Neural progenitor cell (in vitro differentiated cells): ENCODE results near the gene AFF3. TPM values are rescaled to one million over a fixed set of nuclear protein-coding genes. Genes with fewer than 3 reads are reported as not detected.

ENCODE experiments used
- DNase-seq: peaks from one replicate; pipeline ENCODE4 v3.0.0-alpha.2; 2016; ENCODE audit warnings: low spot score
- H2AFZ ChIP-seq: fragments of 200-600 bp; sonication (generic); replicated peaks from 2 replicates; pipeline ENCODE4 v1.6.1; 2016; ENCODE audit warnings: antibody characterized with exemption
- H3F3A ChIP-seq: fragments of 200-600 bp; sonication (generic); 2 replicates; pipeline ENCODE4 v1.6.1; 2016; ENCODE audit warnings: antibody characterized with exemption, low read depth
- H3K27ac ChIP-seq: fragments of 200-600 bp; sonication (generic); 2 replicates; pipeline ENCODE4 v1.5.1; 2016; ENCODE audit warnings: mild to moderate bottlenecking
- H3K27me3 ChIP-seq: fragments of 200-600 bp; sonication (generic); 2 replicates; pipeline ENCODE4 v1.6.1; 2016; ENCODE audit warnings: mild to moderate bottlenecking, moderate library complexity
- H3K36me3 ChIP-seq: fragments of 200-600 bp; sonication (generic); 2 replicates; pipeline ENCODE4 v1.5.1; 2016
- H3K4me1 ChIP-seq: fragments of 200-600 bp; sonication (generic); 2 replicates; pipeline ENCODE4 v1.6.1; 2016; ENCODE audit warnings: mixed run types
- H3K4me2 ChIP-seq: fragments of 200-600 bp; sonication (generic); 2 replicates; pipeline ENCODE4 v1.6.1; 2016
- H3K4me3 ChIP-seq: fragments of 200-600 bp; sonication (generic); 2 replicates; pipeline ENCODE4 v1.5.1; 2016
- H3K79me2 ChIP-seq: fragments of 200-600 bp; sonication (generic); 2 replicates; pipeline ENCODE4 v1.6.1; 2016; ENCODE audit warnings: low read depth
- H3K9ac ChIP-seq: fragments of 200-600 bp; sonication (generic); 2 replicates; pipeline ENCODE4 v1.6.1; 2016
- H3K9me3 ChIP-seq: fragments of 200-600 bp; sonication (generic); 2 replicates; pipeline ENCODE4 v1.5.1; 2016; ENCODE audit warnings: low read depth
- H4K20me1 ChIP-seq: fragments of 200-600 bp; sonication (generic); 2 replicates; pipeline ENCODE4 v1.6.1; 2016; ENCODE audit warnings: low read depth
- H3K27ac Mint-ChIP-seq: 3 replicates; pipeline ENCODE4 v1.8.0; 2021; ENCODE audit warnings: mixed read lengths
- H3K27me3 Mint-ChIP-seq: 2 replicates; pipeline ENCODE4 v1.8.0; 2022; ENCODE audit warnings: low read depth, mild to moderate bottlenecking, inconsistent platforms, moderate library complexity, mixed read lengths; ENCODE audit not compliant: insufficient read depth
- H3K36me3 Mint-ChIP-seq: 3 replicates; pipeline ENCODE4 v1.8.0; 2021; ENCODE audit warnings: mixed read lengths
- H3K4me1 Mint-ChIP-seq: 3 replicates; pipeline ENCODE4 v1.8.0; 2021; ENCODE audit warnings: mixed read lengths
- H3K4me3 Mint-ChIP-seq: 3 replicates; pipeline ENCODE4 v1.8.0; 2021; ENCODE audit warnings: mild to moderate bottlenecking, moderate library complexity, mixed read lengths
- H3K9me3 Mint-ChIP-seq: 3 replicates; pipeline ENCODE4 v1.8.0; 2020; ENCODE audit warnings: mixed read lengths
- CTCF ChIP-seq: fragments of 200-600 bp; sonication (generic); IDR thresholded peaks from 2 replicates; pipeline ENCODE4 v1.5.1; 2017; ENCODE audit warnings: antibody characterized with exemption, mild to moderate bottlenecking
- EZH2 ChIP-seq: fragments of 200-600 bp; sonication (generic); IDR thresholded peaks from 2 replicates; pipeline ENCODE4 v1.6.1; 2017; ENCODE audit warnings: antibody characterized with exemption, mild to moderate bottlenecking, moderate library complexity
- EZH2phosphoT487 ChIP-seq: fragments of 200-600 bp; sonication (generic); IDR thresholded peaks from 2 replicates; pipeline ENCODE4 v1.6.1; 2017; ENCODE audit warnings: antibody characterized with exemption
- total RNA-seq: library from RNA; depleted of rRNA; stranded (reverse); fragments of >200 nt; gene quantifications from 2 replicates; pipeline ENCODE4 v1.2.3, GENCODE V29; 2015; ENCODE audit warnings: low replicate concordance

AFF3 gene
- total RNA-seq, 1 donor from 2014 or later: 0.26 TPM

- H3K27ac Mint-ChIP-seq: no peak overlapping the region
- no peaks in the 10 kb centered on the region for H3K9me3 Mint-ChIP-seq
- H3K27ac ChIP-seq: no peak overlapping the region
- TF ChIP-seq CTCF (no peak), EZH2 (no peak), EZH2phosphoT487 (no peak)
- peaks cover 28% of the 10 kb centered on the region for H3K4me1 ChIP-seq
- no peak overlapping the region for H3K9ac ChIP-seq
- H3K27me3 Mint-ChIP-seq: peaks cover 5% of the 10 kb centered on the region
- peaks cover 27% of the 10 kb centered on the region for H3K4me1 Mint-ChIP-seq
- no peak overlapping the region for H2AFZ ChIP-seq
- no peaks in the 10 kb centered on the region for H3K9me3 ChIP-seq
- no peak overlapping the region for H3K4me3 ChIP-seq
- no peak overlapping the region for H3K4me2 ChIP-seq
- H4K20me1 ChIP-seq: no peaks in the 10 kb centered on the region
- H3F3A ChIP-seq: peaks cover 10% of the 10 kb centered on the region
- no peak overlapping the region for H3K4me3 Mint-ChIP-seq
- no peaks in the 10 kb centered on the region for H3K36me3 Mint-ChIP-seq
- DNase-seq: no peak
- H3K79me2 ChIP-seq: no peaks in the 10 kb centered on the region
- H3K27me3 ChIP-seq: no peaks in the 10 kb centered on the region
- H3K36me3 ChIP-seq: no peaks in the 10 kb centered on the region
Observed at GRCh38 chr2:100046961-100047947, 95.1 kb downstream of the AFF3 start.

GRCh38 chr2:100045000-100045399 lies 97.4 kb downstream of the AFF3 start:
- no peaks in the 10 kb centered on the region for H4K20me1 ChIP-seq
- H3K79me2 ChIP-seq: no peaks in the 10 kb centered on the region
- peaks cover 12% of the 10 kb centered on the region for H3F3A ChIP-seq
- no peak overlapping the region for H2AFZ ChIP-seq
- TF ChIP-seq CTCF (no peak), EZH2 (no peak), EZH2phosphoT487 (no peak)
- no peaks in the 10 kb centered on the region for H3K27me3 ChIP-seq
- Mint-ChIP-seq H3K36me3 (no peaks in the 10 kb centered on the region), H3K9me3 (no peaks in the 10 kb centered on the region), H3K27me3 (peaks cover 5% of the 10 kb centered on the region), H3K4me3 (peak overlapping the region; percentile 62), H3K27ac (no peak overlapping the region), H3K4me1 (peaks cover 46% of the 10 kb centered on the region)
- H3K4me2 ChIP-seq: no peak overlapping the region
- H3K9ac ChIP-seq: no peak overlapping the region
- no peaks in the 10 kb centered on the region for H3K9me3 ChIP-seq
- H3K36me3 ChIP-seq: no peaks in the 10 kb centered on the region
- H3K4me3 ChIP-seq: no peak overlapping the region
- peaks cover 47% of the 10 kb centered on the region for H3K4me1 ChIP-seq
- DNase-seq: no peak
- H3K27ac ChIP-seq: no peak overlapping the region

DNA sequence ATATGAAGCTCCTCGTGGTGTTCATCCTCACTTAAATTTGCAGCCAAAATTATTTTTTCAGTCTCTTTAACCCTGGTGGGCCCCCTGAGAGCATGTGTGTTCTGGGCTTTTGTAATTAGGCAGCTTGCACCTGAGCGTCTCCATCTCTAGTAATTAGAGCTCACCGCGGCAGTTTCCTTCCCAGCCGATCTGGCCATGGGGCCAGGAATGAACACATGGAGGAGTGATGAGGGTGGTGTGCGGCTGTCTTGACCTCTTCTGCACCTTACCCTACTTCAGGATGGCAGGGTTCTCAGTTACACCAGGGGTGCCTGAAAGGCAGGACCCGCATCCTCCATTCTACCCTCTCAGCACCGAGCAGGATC lies 98.5 kb downstream of the AFF3 start:
- no peaks in the 10 kb centered on the region for H4K20me1 ChIP-seq

More for the DNA sequence above, 98.5 kb downstream of the AFF3 start:
- Histone ChIP-seq H3K4me2 (no peak overlapping the region), H3K9me3 (no peaks in the 10 kb centered on the region), H3K9ac (no peak overlapping the region), H3K4me1 (peaks cover 47% of the 10 kb centered on the region), H3K79me2 (no peaks in the 10 kb centered on the region), H3K4me3 (no peak overlapping the region), H3K27me3 (no peaks in the 10 kb centered on the region), H3K36me3 (no peaks in the 10 kb centered on the region), H3K27ac (no peak overlapping the region), H2AFZ (no peak overlapping the region), H3F3A (peaks cover 12% of the 10 kb centered on the region)
- Mint-ChIP-seq H3K27ac (no peak overlapping the region), H3K4me3 (no peak overlapping the region), H3K27me3 (peaks cover 5% of the 10 kb centered on the region), H3K4me1 (peaks cover 46% of the 10 kb centered on the region), H3K9me3 (no peaks in the 10 kb centered on the region), H3K36me3 (no peaks in the 10 kb centered on the region)
- no peak for DNase-seq
- no peak for TF ChIP-seq CTCF
- no peak for TF ChIP-seq EZH2phosphoT487
- TF ChIP-seq EZH2: no peak
